ENCODE data around the gene NDUFA12. TPM values are rescaled to one million over a fixed set of nuclear protein-coding genes. Genes with fewer than 3 reads are reported as not detected.

NDUFA12 gene
- total and polyA plus RNA-seq, 2 of the 13 experiments (the other 11 are each of a cell fraction or from before 2014, with no cell fraction given) = 101 to 173 TPM

DNA sequence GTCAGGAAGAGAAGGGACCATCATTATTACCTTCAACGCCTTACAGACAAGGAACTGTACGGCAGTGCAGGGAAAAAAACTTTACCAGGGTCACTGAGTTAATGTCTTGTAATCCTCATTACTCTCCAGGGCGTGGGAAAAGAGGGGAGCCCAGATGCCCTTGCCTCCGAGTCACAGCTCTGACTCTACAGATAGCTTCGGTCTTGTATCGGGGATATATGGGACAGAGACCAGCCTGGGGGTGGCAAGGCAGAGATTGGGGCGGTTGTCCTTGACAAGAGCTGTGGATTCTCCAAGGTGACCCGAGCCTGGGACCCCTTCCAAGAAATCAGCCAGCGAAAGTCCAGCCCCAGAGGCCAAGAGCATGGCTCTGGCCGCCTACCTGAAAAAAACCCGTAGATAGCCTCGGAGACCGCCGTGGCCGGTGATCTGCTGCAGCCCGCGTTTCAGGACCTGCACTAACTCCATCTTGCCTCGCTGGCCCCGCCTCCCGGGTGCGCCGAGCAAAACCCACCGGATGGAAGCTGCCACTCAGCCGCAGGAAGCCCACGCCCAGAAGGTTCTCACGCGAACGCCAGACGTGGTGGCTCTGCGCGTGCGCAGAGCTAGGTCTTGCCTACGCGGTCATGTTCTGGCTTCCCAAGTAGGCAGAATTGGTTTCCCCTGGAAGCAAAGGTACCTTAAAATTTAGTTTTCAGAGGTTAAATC lies at the start of gene NDUFA12 (continued):
- TF ChIP-seq, protein P1, sequence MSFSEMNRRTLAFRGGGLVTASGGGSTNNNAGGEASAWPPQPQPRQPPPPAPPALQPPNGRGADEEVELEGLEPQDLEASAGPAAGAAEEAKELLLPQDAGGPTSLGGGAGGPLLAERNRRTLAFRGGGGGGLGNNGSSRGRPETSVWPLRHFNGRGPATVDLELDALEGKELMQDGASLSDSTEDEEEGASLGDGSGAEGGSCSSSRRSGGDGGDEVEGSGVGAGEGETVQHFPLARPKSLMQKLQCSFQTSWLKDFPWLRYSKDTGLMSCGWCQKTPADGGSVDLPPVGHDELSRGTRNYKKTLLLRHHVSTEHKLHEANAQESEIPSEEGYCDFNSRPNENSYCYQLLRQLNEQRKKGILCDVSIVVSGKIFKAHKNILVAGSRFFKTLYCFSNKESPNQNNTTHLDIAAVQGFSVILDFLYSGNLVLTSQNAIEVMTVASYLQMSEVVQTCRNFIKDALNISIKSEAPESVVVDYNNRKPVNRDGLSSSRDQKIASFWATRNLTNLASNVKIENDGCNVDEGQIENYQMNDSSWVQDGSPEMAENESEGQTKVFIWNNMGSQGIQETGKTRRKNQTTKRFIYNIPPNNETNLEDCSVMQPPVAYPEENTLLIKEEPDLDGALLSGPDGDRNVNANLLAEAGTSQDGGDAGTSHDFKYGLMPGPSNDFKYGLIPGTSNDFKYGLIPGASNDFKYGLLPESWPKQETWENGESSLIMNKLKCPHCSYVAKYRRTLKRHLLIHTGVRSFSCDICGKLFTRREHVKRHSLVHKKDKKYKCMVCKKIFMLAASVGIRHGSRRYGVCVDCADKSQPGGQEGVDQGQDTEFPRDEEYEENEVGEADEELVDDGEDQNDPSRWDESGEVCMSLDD (CRISPR knock-in tag; IDR thresholded peaks at IDR 0.05; ENCODE audit: borderline replicate concordance) = no peak
- TF ChIP-seq ETV5 (CRISPR knock-in tag; IDR thresholded peaks at IDR 0.05; ENCODE audit: borderline replicate concordance) (peak; percentile 79), EEA1 (CRISPR knock-in tag; IDR thresholded peaks at IDR 0.05; ENCODE audit: borderline replicate concordance) (no peak; the same call in 1 of the 2 replicates), PITX1 (CRISPR knock-in tag; IDR thresholded peaks at IDR 0.05) (peak; percentile 67), ETV6 (CRISPR knock-in tag; conservative IDR thresholded peaks at IDR 0.05) (peak; percentile 62; the same call in 1 of the 2 replicates), POLR2AphosphoS2 (IDR thresholded peaks at IDR 0.05; ENCODE audit: low read depth, low read length) (no peak), SP4 (CRISPR knock-in tag; IDR thresholded peaks at IDR 0.05) (peak; percentile 93), ZNF572 (CRISPR knock-in tag; IDR thresholded peaks at IDR 0.05) (peak; percentile 72; the same call in 1 of the 2 replicates), ASH2L (IDR thresholded peaks at IDR 0.05; ENCODE audit: insufficient read length, low read depth, low read length) (peak; percentile 93), ELF4 (CRISPR knock-in tag; IDR thresholded peaks at IDR 0.05; ENCODE audit: borderline replicate concordance) (no peak), ZNF7 (CRISPR knock-in tag; IDR thresholded peaks at IDR 0.05) (0 out of 2 replicates have a peak, but pooled peaks have one; percentile 3), ZNF496 (CRISPR knock-in tag; IDR thresholded peaks at IDR 0.05; ENCODE audit: insufficient replicate concordance) (no peak), TARDBP (CRISPR knock-in tag; IDR thresholded peaks at IDR 0.05) (peak; percentile 68; the same call in 1 of the 2 replicates), ZNF614 (CRISPR knock-in tag; IDR thresholded peaks at IDR 0.05; ENCODE audit: borderline replicate concordance) (peak; percentile 92; the same call in 1 of the 2 replicates), EED (CRISPR knock-in tag; IDR thresholded peaks at IDR 0.05) (no peak), ZNF780A (CRISPR knock-in tag; IDR thresholded peaks at IDR 0.05) (no peak), SIN3B (IDR thresholded peaks at IDR 0.05; ENCODE audit: low read length) (peak; percentile 79; the same call in 1 of the 2 replicates), ZSCAN9 (CRISPR knock-in tag; IDR thresholded peaks at IDR 0.05; ENCODE audit: borderline replicate concordance) (0 out of 2 replicates have a peak, but pooled peaks have one; percentile 73), MIER2 (CRISPR knock-in tag; IDR thresholded peaks at IDR 0.05) (peak; percentile 79; the same call in 1 of the 2 replicates), ZNF746 (CRISPR knock-in tag; IDR thresholded peaks at IDR 0.05) (no peak; the same call in 1 of the 2 replicates), PAX8 (CRISPR knock-in tag; IDR thresholded peaks at IDR 0.05; ENCODE audit: borderline replicate concordance) (no peak), YY1 (IDR thresholded peaks at IDR 0.05; ENCODE audit: insufficient read depth, insufficient replicate concordance, low read depth, low read length) (peak; percentile 95), KLF6 (CRISPR knock-in tag; IDR thresholded peaks at IDR 0.05) (no peak; the same call in 1 of the 2 replicates)
- TF ChIP-seq, protein P2, sequence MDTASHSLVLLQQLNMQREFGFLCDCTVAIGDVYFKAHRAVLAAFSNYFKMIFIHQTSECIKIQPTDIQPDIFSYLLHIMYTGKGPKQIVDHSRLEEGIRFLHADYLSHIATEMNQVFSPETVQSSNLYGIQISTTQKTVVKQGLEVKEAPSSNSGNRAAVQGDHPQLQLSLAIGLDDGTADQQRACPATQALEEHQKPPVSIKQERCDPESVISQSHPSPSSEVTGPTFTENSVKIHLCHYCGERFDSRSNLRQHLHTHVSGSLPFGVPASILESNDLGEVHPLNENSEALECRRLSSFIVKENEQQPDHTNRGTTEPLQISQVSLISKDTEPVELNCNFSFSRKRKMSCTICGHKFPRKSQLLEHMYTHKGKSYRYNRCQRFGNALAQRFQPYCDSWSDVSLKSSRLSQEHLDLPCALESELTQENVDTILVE (CRISPR knock-in tag; IDR thresholded peaks at IDR 0.05) = no peak; the same call in 1 of the 2 replicates
- TF ChIP-seq, protein P3, sequence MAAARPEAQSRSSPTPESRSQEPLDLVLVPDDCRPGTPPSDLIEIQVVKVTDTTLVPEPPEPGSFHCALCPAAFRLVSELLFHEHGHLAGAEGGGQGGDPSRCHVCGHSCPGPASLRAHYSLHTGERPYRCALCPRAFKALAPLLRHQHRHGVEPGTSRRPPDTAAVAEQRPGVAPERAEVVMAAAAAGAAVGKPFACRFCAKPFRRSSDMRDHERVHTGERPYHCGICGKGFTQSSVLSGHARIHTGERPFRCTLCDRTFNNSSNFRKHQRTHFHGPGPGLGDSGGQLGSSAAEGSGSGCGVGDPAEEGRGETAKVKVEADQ (CRISPR knock-in tag; IDR thresholded peaks at IDR 0.05; ENCODE audit: borderline replicate concordance) = peak; percentile 49; the same call in 1 of the 2 replicates
